Measurements from ENCODE around the gene GLYATL2.

GLYATL2 gene

DNA sequence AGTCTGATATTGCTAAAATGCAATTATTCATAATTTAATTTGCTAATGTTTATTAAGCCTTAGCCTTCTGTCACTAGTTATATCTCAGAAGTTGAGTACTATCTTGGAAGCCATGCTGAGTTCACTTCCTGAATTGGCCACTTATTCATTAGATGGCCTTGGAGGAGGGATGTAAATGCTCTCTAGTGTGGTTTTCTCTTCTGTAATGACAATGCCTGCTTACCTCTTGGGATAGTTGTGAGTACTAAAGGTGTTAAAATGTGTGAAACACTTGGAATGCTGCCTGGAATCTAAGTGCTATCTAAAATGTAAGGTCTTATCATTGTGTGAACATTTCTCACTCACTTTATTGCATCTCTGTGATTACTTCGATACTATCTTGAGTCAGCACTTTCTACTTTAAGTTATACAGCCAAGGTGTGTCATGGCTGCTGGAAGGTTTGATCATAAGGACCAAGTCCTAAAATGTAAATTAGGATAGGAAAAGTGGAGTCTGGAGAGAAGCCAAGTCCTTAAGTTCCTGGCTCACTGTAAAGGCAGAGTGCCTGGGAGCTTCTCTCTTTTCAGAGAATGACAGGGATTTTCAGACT lies 12.4 kb downstream of the GLYATL2 start:
- no peak for TF ChIP-seq CTCF (IDR thresholded peaks at IDR 0.05)

GRCh38 chr11:58830673-58831301 lies 13.7 kb downstream of the GLYATL2 start:
- no peak for TF ChIP-seq CTCF (IDR thresholded peaks at IDR 0.05)

- no peak for TF ChIP-seq CTCF (IDR thresholded peaks at IDR 0.05)
Measured at GRCh38 chr11:58829786-58830185, 14.7 kb downstream of the GLYATL2 start.

DNA sequence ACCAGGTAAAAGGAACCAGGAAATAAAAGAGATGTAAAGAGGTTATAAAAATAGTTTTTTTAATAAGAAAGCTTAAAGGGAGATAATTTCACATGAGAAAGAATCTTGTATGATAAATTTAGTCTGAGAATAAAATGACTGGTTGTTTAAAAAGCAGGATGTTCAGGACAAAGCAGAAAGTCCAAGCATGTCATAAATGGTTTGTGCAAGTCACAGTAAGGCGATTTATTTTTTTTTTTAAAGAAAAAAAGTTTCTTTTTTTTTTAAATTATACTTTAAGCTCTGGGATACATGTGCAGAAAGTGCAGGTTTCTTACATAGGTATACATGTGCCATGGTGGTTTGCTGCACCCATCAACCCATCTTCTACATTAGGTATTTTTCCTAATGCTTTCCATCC lies 30.8 kb downstream of the GLYATL2 start:
- no peak for TF ChIP-seq CTCF (IDR thresholded peaks at IDR 0.05)

DNA sequence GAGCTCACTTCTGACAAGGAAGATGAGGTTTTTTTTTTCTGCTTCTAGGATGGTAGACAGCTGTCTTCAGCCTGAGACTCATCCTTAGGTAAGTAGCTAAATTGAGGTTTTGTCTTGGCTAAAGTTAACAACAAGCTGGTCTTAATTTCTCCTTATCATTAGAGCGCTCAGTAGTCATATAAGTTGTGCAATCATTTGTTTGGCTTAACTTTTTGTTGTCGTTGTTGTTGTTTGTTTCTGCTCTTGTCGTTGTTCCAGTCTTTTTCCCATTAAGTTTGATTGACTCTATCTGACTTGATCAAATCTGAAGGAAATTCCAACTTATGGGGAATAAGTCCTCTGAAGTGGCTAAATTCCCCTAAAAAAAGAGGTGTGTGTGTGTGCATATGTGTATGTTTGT lies 33.0 kb downstream of the GLYATL2 start:
- no peak for TF ChIP-seq CTCF (IDR thresholded peaks at IDR 0.05)

DNA sequence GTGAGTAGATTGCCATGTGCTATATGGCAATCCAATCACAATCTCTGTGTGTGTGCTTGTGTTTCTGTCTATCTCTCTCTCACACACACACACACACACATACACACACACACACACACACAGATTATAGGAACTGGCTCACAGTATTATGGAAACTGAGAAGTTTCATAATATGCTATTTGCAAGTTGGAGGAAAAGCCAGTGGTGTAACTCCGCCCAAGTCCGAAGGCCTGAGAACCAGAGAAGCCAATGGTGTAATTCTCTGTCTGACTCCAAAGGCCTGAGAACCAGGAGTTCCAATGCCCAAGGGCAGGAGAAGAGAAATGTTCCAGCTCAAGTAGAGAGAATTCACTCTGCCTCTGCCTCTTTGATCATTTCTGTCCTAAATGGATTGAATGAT lies 37.2 kb downstream of the GLYATL2 start:
- no peak for TF ChIP-seq CTCF (IDR thresholded peaks at IDR 0.05)

DNA sequence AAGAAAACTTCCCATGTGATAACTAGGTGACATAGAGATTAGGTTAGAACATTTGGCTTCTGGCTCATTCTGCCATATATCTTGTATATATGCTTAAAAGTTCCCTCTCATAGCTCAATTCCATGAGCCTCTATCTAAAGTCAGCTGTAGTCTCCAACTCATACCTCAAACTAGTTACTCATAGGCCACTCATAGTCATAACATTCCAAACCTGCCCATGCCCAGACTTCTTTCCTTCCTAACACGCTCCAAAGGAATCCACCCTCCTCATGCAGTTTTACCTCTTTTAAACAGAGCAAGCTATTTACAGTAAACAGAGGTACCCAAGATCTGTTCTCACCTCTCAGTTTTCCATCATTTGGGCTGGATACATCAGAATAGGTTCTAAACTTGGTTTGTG lies 39.4 kb downstream of the GLYATL2 start:
- TF ChIP-seq CTCF (IDR thresholded peaks at IDR 0.05), result no peak

Measured in LNCAP (cell line).